ENCODE results near the gene ABTB2.

Gene ABTB2

GRCh38 chr11:34205326-34206035, 152.3 kb downstream of the ABTB2 start:
- no peak for DNase-seq

- DNase-seq, result no peak
Measured at GRCh38 chr11:34204396-34205279, 153.2 kb downstream of the ABTB2 start.

GRCh38 chr11:34203377-34203871, 154.4 kb downstream of the ABTB2 start:
- no peak for DNase-seq

- no peak for DNase-seq
Measured at GRCh38 chr11:34201129-34201528, 156.7 kb downstream of the ABTB2 start.

- DNase-seq, result no peak
Measured at GRCh38 chr11:34199525-34199924, 158.3 kb downstream of the ABTB2 start.

GRCh38 chr11:34198523-34198922, 159.3 kb downstream of the ABTB2 start:
- DNase-seq, result no peak

- no peak for DNase-seq
Measured at GRCh38 chr11:34197256-34197655, 160.6 kb downstream of the ABTB2 start.

- DNase-seq, result no peak
Measured at GRCh38 chr11:34194576-34195335, 163.1 kb downstream of the ABTB2 start.

GRCh38 chr11:34192481-34193401, 165.1 kb downstream of the ABTB2 start:
- DNase-seq, result no peak

- DNase-seq, result no peak
Measured at GRCh38 chr11:34191578-34191977, 166.2 kb downstream of the ABTB2 start.

- no peak for DNase-seq
Measured at GRCh38 chr11:34190192-34191139, 167.3 kb downstream of the ABTB2 start.

- DNase-seq, result no peak
Measured at GRCh38 chr11:34189191-34189590, 168.6 kb downstream of the ABTB2 start.

- no peak for DNase-seq
Measured at GRCh38 chr11:34188181-34188580, 169.6 kb downstream of the ABTB2 start.

- DNase-seq, result no peak
Measured at GRCh38 chr11:34185926-34186841, 171.6 kb downstream of the ABTB2 start.

GRCh38 chr11:34184505-34185015, 173.2 kb downstream of the ABTB2 start:
- DNase-seq, result no peak

- no peak for DNase-seq
Measured at GRCh38 chr11:34183848-34184391, 173.9 kb downstream of the ABTB2 start.

GRCh38 chr11:34182921-34183685, 174.7 kb downstream of the ABTB2 start:
- DNase-seq, result no peak

GRCh38 chr11:34182425-34182824, 175.4 kb downstream of the ABTB2 start:
- DNase-seq, result no peak

Measured in stimulated activated CD4-positive, alpha-beta T cell treated with anti-CD3 and anti-CD28 coated beads, Interleukin-12 subunit alpha, Interleukin-12 subunit beta, amount 100 ng/mL, for 4 hours (primary cell).